Esophagus squamous epithelium (tissue), 5 donors: ENCODE data around the gene HNRNPL. TPM values are rescaled to one million over a fixed set of nuclear protein-coding genes. Genes with fewer than 3 reads are reported as not detected.

Source experiments
- DNase-seq: peaks from one replicate; lab custom pipeline; 2025; lab: John Stamatoyannopoulos, UW
- H3K27ac ChIP-seq, 4 donors: fragments of 200-600 bp; sonication (generic); one replicate each; pipeline ENCODE4 v1.5.1; 2016 to 2019; ENCODE audit warnings: mild to moderate bottlenecking in 1 of 4
- H3K27me3 ChIP-seq, 4 donors: fragments of 200-600 bp; sonication (generic); 1 replicate in 3 of 4; 2 replicates in 1 of 4; pipeline versions ENCODE4 v1.5.1 to v1.6.0; 2017 to 2021; ENCODE audit warnings: antibody characterized with exemption in 1 of 4
- H3K36me3 ChIP-seq, 3 donors: fragments of 200-600 bp; sonication (generic); one replicate each; pipeline ENCODE4 v1.5.1; 2016 to 2019
- H3K4me1 ChIP-seq, 3 donors: fragments of 200-600 bp; sonication (generic); one replicate each; pipeline ENCODE4 v1.5.1; 2017 to 2019
- H3K4me3 ChIP-seq, 4 donors: fragments of 200-600 bp; sonication (generic); 1 replicate in 3 of 4; 2 replicates in 1 of 4; pipeline ENCODE4 v1.5.1; 2016 to 2019; ENCODE audit warnings: mild to moderate bottlenecking in 2 of 4, moderate library complexity in 1 of 4
- H3K9me3 ChIP-seq, 3 donors: fragments of 200-600 bp; sonication (generic); one replicate each; pipeline ENCODE4 v1.5.1; 2016 to 2019
- POLR2A ChIP-seq, 4 donors: fragments of 450-650 bp; IDR thresholded peaks; one replicate each; pipeline ENCODE4 v1.6.1; 2017; ENCODE audit warnings: antibody characterized with exemption in 4 of 4, mild to moderate bottlenecking in 4 of 4, moderate library complexity in 3 of 4
- WGBS, 2 donors: methylation state at CpG; one replicate each; pipeline ENCODE4 v1.1.5; 2018; 5-methylcytosine and 5-hydroxymethylcytosine counted together
- intact Hi-C: fragments of 100-400 bp; cut with DNase I; formaldehyde crosslinking; loops from one replicate; pipeline ENCODE4 v1.15.0; 2022
- total RNA-seq, 4 donors: library from RNA; depleted of rRNA; stranded (reverse); fragments of >200 nt; gene quantifications; one replicate each; pipeline ENCODE4 v1.1.0, GENCODE V29; 2016
- TF ChIP-seq, protein P1 (sequence below), 6 experiments: fragments of 450-650 bp in 4 of 6; fragments of 200-600 bp in 2 of 6; sonication (generic) in 2 of 6; IDR thresholded peaks; one replicate each; pipeline ENCODE4 v1.5.1; 2016 to 2019; ENCODE audit warnings: antibody characterized with exemption in 6 of 6, mild to moderate bottlenecking in 4 of 6, moderate library complexity in 4 of 6
- donor health status: DM: yes; HTN: yes; CAD: no.

HNRNPL gene
- total RNA-seq, 4 donors from 2014 or later, result 136 to 186 (median 167) TPM

DNA sequence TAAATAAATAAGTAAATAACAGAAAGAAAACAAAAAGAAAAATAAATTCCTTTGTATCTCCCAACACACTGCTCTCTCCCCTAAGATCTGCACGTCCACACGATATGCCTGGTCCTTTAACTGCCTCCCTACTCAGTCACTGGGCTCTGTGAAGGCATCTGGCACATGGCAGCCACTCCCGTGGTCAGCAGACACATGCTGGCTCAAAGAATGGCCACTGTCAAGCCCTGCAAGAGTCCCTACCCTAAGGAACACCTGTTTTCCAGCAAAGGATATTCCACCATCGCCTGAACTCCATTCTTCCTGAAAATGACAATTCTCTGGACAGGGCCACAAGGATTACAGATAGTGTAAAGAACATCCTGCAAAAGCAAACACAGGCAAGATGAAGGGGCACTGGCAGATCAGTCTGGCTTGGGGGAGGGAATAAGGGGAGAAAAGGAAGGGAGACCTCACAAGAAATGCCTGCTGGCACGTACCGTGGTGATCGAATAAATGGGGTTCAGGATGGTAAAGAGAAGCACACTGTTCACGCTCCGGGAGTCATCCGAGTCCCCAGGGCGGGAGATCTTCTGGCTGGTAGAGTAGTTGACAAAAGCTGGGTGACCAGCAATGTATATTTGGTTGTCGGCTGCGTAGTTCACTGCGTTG, 4.3 kb downstream of the HNRNPL start:
- no peaks in the 10 kb centered on the region for H3K9me3 ChIP-seq
- H3K4me3 ChIP-seq, result no peak overlapping the region
- peaks cover 65 to 74% (median 72%) of the 10 kb centered on the region in 3 donors for H3K36me3 ChIP-seq
- 86 to 87% methylated on average over 13 to 14 of the region's 14 CpGs for WGBS, 2 donors
- no peak for TF ChIP-seq POLR2A (IDR thresholded peaks at IDR 0.05)
- TF ChIP-seq, protein P1, sequence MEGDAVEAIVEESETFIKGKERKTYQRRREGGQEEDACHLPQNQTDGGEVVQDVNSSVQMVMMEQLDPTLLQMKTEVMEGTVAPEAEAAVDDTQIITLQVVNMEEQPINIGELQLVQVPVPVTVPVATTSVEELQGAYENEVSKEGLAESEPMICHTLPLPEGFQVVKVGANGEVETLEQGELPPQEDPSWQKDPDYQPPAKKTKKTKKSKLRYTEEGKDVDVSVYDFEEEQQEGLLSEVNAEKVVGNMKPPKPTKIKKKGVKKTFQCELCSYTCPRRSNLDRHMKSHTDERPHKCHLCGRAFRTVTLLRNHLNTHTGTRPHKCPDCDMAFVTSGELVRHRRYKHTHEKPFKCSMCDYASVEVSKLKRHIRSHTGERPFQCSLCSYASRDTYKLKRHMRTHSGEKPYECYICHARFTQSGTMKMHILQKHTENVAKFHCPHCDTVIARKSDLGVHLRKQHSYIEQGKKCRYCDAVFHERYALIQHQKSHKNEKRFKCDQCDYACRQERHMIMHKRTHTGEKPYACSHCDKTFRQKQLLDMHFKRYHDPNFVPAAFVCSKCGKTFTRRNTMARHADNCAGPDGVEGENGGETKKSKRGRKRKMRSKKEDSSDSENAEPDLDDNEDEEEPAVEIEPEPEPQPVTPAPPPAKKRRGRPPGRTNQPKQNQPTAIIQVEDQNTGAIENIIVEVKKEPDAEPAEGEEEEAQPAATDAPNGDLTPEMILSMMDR (IDR thresholded peaks at IDR 0.05), result no peak
- H3K27ac ChIP-seq, result peak overlapping the region in 1 of 4 donors; percentile 14
- DNase-seq, result no peak
- no peaks in the 10 kb centered on the region for H3K27me3 ChIP-seq
- intact Hi-C loops, result no loop called here
- peaks cover 21 to 84% (median 43%) of the 10 kb centered on the region in 3 donors for H3K4me1 ChIP-seq

DNA sequence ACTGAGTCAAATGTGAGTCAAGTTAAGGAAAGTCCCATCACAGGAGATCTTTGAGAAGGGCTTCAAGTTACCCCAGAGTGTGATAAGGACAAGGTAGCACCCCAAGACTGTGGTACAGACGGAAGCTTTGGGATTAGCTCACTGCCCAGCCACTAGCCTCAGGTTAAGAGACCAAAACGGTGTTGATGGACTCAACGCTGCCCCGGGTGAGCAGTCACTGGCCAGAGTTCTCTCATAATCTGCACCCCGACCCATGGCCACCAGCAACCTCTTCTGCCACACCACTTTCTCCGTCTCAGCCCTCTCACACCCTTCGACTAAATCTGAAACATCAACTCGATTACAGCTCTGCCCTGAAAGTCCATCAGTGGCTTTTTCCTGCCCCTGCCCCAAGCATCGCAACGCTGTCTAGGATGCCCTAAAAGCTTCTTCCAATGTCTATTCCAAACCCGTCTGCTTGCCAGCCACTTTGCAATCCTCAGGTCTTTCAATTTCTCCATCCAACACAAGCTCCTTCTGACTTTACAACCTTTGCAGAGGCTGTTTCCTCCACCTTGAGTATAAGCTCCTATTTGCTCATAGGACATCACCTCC, 5.6 kb downstream of the HNRNPL start:
- Histone ChIP-seq H3K9me3 (no peaks in the 10 kb centered on the region), H3K27me3 (no peaks in the 10 kb centered on the region), H3K4me3 (no peak overlapping the region), H3K36me3 (peaks cover 76 to 87% (median 85%) of the 10 kb centered on the region in 3 donors), H3K27ac (peak overlapping the region in 2 of 4 donors; percentile 25 to 94), H3K4me1 (peaks cover 32 to 97% (median 55%) of the 10 kb centered on the region in 3 donors)
- DNase-seq, result no peak
- intact Hi-C loops, result no loop called here
- TF ChIP-seq, protein P1 (IDR thresholded peaks at IDR 0.05), result no peak
- no peak for TF ChIP-seq POLR2A (IDR thresholded peaks at IDR 0.05)
- 78 to 82% methylated on average over 11 of the region's 11 CpGs for WGBS, 2 donors

DNA sequence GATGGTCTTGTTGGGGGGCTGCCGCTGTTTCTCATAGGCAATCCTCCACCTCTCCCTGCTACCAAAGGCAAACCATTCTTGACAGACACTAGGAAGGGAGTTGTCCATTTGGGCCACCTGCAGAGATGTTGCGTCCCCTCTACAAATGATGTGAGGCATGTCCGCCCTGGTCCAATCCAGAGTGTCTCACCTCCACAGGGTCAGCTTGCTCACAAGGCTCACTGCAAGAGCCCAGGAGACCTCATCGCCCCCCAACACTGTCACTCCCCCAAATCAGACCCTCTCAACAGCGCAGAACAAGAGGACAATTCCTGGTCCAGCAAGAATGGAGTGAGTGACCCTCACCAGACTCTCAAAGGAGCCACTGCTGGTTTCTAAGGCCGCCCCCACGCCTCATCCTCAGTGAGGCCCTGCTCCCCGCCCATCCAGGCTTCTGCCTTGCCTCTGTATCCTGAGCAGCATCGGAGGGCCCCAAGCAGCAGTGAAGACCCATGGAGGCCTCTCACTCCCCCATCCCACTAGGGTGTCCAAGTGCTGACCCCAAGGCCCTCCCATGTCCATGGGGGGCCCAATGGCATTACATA, 6.5 kb downstream of the HNRNPL start:
- peaks cover 83 to 97% (median 94%) of the 10 kb centered on the region in 3 donors for H3K36me3 ChIP-seq
- TF ChIP-seq, protein P1 (IDR thresholded peaks at IDR 0.05), result no peak
- TF ChIP-seq POLR2A (IDR thresholded peaks at IDR 0.05), result no peak
- intact Hi-C loops, result no loop called here
- peak overlapping the region; percentile 3 to 94 (median 60) for H3K27ac ChIP-seq
- no peak for DNase-seq
- H3K27me3 ChIP-seq, result no peaks in the 10 kb centered on the region
- peaks cover 30 to 98% (median 55%) of the 10 kb centered on the region in 3 donors for H3K4me1 ChIP-seq
- H3K9me3 ChIP-seq, result no peaks in the 10 kb centered on the region
- 91 to 97% methylated on average over 7 to 9 of the region's 9 CpGs for WGBS, 2 donors
- no peak overlapping the region for H3K4me3 ChIP-seq

DNA sequence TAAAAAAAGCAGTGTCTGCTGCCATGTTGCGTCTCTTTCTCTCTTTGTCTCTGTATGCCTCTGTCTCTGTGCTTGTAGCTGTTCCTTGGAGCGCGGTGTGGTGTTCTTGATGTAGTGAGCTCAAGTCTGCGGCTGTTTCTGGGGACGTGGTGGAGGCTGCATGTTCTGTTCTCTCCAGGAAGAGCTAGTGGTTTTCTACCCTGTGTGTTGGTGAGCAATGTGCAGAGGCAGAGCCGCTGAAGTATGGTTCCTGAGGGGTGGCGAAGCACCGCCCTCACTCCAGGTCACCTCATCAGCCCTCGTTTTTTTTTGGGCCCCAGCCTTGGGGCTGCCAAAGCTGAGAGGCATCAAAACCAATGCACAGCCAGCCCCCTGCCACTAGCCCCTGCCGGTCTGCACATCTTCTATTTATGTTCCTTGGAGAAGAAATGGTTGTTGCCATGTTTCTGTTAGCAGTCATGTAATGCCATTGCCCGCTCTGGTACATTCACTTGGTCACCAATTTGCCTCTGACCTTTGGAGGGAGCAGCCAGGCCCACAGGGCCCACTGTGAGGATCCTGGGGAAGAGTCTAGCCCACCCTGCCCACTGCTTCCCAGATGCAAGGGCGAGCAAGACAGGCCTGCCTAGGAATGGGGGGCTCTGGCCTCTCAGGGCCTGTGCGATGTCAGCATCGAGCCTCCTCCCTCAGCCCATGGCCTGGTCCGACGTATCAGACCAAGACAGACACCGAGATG, 7.2 kb downstream of the HNRNPL start:
- Histone ChIP-seq H3K27me3 (no peaks in the 10 kb centered on the region), H3K4me1 (peaks cover 25 to 98% (median 55%) of the 10 kb centered on the region in 3 donors), H3K36me3 (peaks cover 90 to 100% (median 99%) of the 10 kb centered on the region in 3 donors), H3K9me3 (no peaks in the 10 kb centered on the region), H3K4me3 (no peak overlapping the region), H3K27ac (peak overlapping the region; percentile 3 to 94 (median 60))
- 82 to 83% methylated on average over 5 to 12 of the region's 17 CpGs for WGBS, 2 donors
- intact Hi-C loops, result no loop called here
- peak in 1 of 4 donors; percentile 40 for TF ChIP-seq POLR2A (IDR thresholded peaks at IDR 0.05)
- TF ChIP-seq, protein P1 (IDR thresholded peaks at IDR 0.05), result no peak
- DNase-seq, result no peak
